GM18870 (cell line): Measurements from ENCODE around the gene SMARCA2.

ENCODE experiments used
- ATAC-seq: cut with Tn5 transposase; IDR thresholded peaks from one replicate; pipeline ENCODE4 v1.9.1; 2021; ENCODE audit warnings: moderate library complexity; ENCODE audit not compliant: unreplicated experiment

SMARCA2 gene

GRCh38 chr9:2164268-2164667 lies 149.1 kb downstream of the SMARCA2 start:
- ATAC-seq: no peak

GRCh38 chr9:2166203-2166602 lies 151.1 kb downstream of the SMARCA2 start:
- ATAC-seq: no peak

GRCh38 chr9:2169035-2169434 lies 153.9 kb downstream of the SMARCA2 start:
- ATAC-seq: no peak

GRCh38 chr9:2170722-2171121 lies 155.6 kb downstream of the SMARCA2 start:
- ATAC-seq: no peak

- no peak for ATAC-seq
Measured at GRCh38 chr9:2173170-2173569, 158.0 kb downstream of the SMARCA2 start.

- ATAC-seq: no peak
Measured at GRCh38 chr9:2173861-2174260, 158.7 kb downstream of the SMARCA2 start.

- no peak for ATAC-seq
Measured at GRCh38 chr9:2174306-2174705, 159.2 kb downstream of the SMARCA2 start.

GRCh38 chr9:2174911-2175310 lies 159.8 kb downstream of the SMARCA2 start:
- no peak for ATAC-seq

GRCh38 chr9:2177121-2177520 lies 162.0 kb downstream of the SMARCA2 start:
- ATAC-seq: no peak

- no peak for ATAC-seq
Measured at GRCh38 chr9:2178034-2178734, 163.0 kb downstream of the SMARCA2 start.

- ATAC-seq: no peak
Measured at GRCh38 chr9:2179567-2179966, 164.4 kb downstream of the SMARCA2 start.

GRCh38 chr9:2180154-2180553 lies 165.0 kb downstream of the SMARCA2 start:
- no peak for ATAC-seq

- ATAC-seq: no peak
Measured at GRCh38 chr9:2180704-2181103, 165.6 kb downstream of the SMARCA2 start.

- ATAC-seq: no peak
Measured at GRCh38 chr9:2181792-2182191, 166.6 kb downstream of the SMARCA2 start.

GRCh38 chr9:2190939-2191608 lies 175.9 kb downstream of the SMARCA2 start:
- ATAC-seq: no peak

- no peak for ATAC-seq
Measured at GRCh38 chr9:2191609-2191972, 176.4 kb downstream of the SMARCA2 start.

- no peak for ATAC-seq
Measured at GRCh38 chr9:2192356-2192979, 177.3 kb downstream of the SMARCA2 start.

- no peak for ATAC-seq
Measured at GRCh38 chr9:2193552-2193951, 178.4 kb downstream of the SMARCA2 start.

GRCh38 chr9:2195211-2195610 lies 180.1 kb downstream of the SMARCA2 start:
- ATAC-seq: no peak

- no peak for ATAC-seq
Measured at GRCh38 chr9:2196757-2197156, 181.6 kb downstream of the SMARCA2 start.

- ATAC-seq: no peak
Measured at GRCh38 chr9:2198956-2199635, 183.9 kb downstream of the SMARCA2 start.
